CD8-positive, alpha-beta memory T cell (primary cell): ENCODE results near the gene SYNE3. TPM values are rescaled to one million over a fixed set of nuclear protein-coding genes. Genes with fewer than 3 reads are reported as not detected.

Source experiments
- CTCF ChIA-PET: fragments of 350-600 bp; sonication (Branson Sonifier 250); formaldehyde crosslinking; loops from one replicate; lab custom pipeline; 2021; ENCODE audit warnings: antibody characterized with exemption; lab: Charles Lee
- POLR2A ChIA-PET: fragments of 350-600 bp; sonication (Branson Sonifier 250); formaldehyde crosslinking; loops from one replicate; lab custom pipeline; 2021; ENCODE audit warnings: antibody characterized with exemption; lab: Charles Lee
- DNase-seq, 5 donors: peaks; one replicate each; pipeline versions ENCODE4 v3.0.0 to v3.0.0-alpha.2; 2020 to 2022; ENCODE audit warnings: mixed read lengths in 1 of 5
- H3K27ac ChIP-seq: one replicate; pipeline ENCODE4 v1.7.0; 2013; ENCODE audit warnings: low read depth, mild to moderate bottlenecking, low read length, moderate library complexity
- H3K27me3 ChIP-seq: 2 replicates; pipeline ENCODE4 v1.7.0; 2013; ENCODE audit warnings: low read length, mild to moderate bottlenecking; ENCODE audit not compliant: insufficient read depth, poor library complexity, severe bottlenecking
- H3K36me3 ChIP-seq: 2 replicates; pipeline ENCODE4 v1.7.0; 2013; ENCODE audit warnings: mild to moderate bottlenecking, low read length, moderate library complexity; ENCODE audit not compliant: insufficient read depth
- H3K4me1 ChIP-seq: 2 replicates; pipeline ENCODE4 v1.7.0; 2013; ENCODE audit warnings: mild to moderate bottlenecking, low read length, moderate library complexity; ENCODE audit not compliant: insufficient read depth
- H3K4me3 ChIP-seq: 2 replicates; pipeline ENCODE4 v1.7.0; 2013; ENCODE audit warnings: mild to moderate bottlenecking, low read length
- H3K9me3 ChIP-seq: 2 replicates; pipeline ENCODE4 v1.7.0; 2013; ENCODE audit warnings: mild to moderate bottlenecking, low read length
- H3K27ac Mint-ChIP-seq, 8 donors: one replicate each; pipeline ENCODE4 v1.8.0; 2020 to 2021; ENCODE audit warnings: mixed read lengths in 8 of 8, mild to moderate bottlenecking in 6 of 8, inconsistent platforms in 3 of 8, moderate library complexity in 3 of 8
- H3K27me3 Mint-ChIP-seq, 2 donors: one replicate each; pipeline ENCODE4 v1.8.0; 2020 to 2021; ENCODE audit warnings: mixed read lengths in 2 of 2, mild to moderate bottlenecking in 1 of 2, moderate library complexity in 1 of 2
- H3K36me3 Mint-ChIP-seq, 3 donors: one replicate each; pipeline ENCODE4 v1.8.0; 2020 to 2021; ENCODE audit warnings: mixed read lengths in 3 of 3, inconsistent platforms in 1 of 3, mild to moderate bottlenecking in 1 of 3
- H3K4me1 Mint-ChIP-seq, 3 donors: one replicate each; pipeline ENCODE4 v1.8.0; 2020 to 2021; ENCODE audit warnings: mixed read lengths in 3 of 3, inconsistent platforms in 1 of 3, mild to moderate bottlenecking in 1 of 3
- H3K4me3 Mint-ChIP-seq, 7 donors: one replicate each; pipeline ENCODE4 v1.8.0; 2020 to 2021; ENCODE audit warnings: mixed read lengths in 7 of 7, mild to moderate bottlenecking in 6 of 7, moderate library complexity in 4 of 7, inconsistent platforms in 2 of 7
- H3K9me3 Mint-ChIP-seq, 5 donors: one replicate each; pipeline ENCODE4 v1.8.0; 2020 to 2022; ENCODE audit warnings: mixed read lengths in 5 of 5, mild to moderate bottlenecking in 3 of 5, moderate library complexity in 2 of 5, inconsistent platforms in 1 of 5
- polyA plus RNA-seq: library from polyadenylated mRNA; unstranded; fragments of 300-500 nt; fragmentation: Illumina TruSeq; gene quantifications from one replicate; pipeline ENCODE4 v1.2.3, GENCODE V29; 2021
- total RNA-seq, 2 experiments: library from RNA; stranded (reverse); gene quantifications; one replicate each; pipeline ENCODE4 v1.2.3, GENCODE V29; 2021

Gene SYNE3
- total and polyA plus RNA-seq, 3 experiments from 2014 or later: 4.3 to 39.7 (median 37.6) TPM

GRCh38 chr14:95555053-95555452 lies 38.6 kb upstream of the SYNE3 start:
- ChIA-PET CTCF (no interaction called here), POLR2A (no interaction called here)
- H3K27me3 ChIP-seq: no peaks in the 10 kb centered on the region
- no peak for DNase-seq
- H3K27ac ChIP-seq: no peak overlapping the region
- H3K9me3 Mint-ChIP-seq: no peaks in the 10 kb centered on the region
- H3K4me3 ChIP-seq: no peak overlapping the region
- H3K4me1 Mint-ChIP-seq: no peaks in the 10 kb centered on the region
- H3K36me3 ChIP-seq: no peaks in the 10 kb centered on the region
- H3K36me3 Mint-ChIP-seq: no peaks in the 10 kb centered on the region
- H3K9me3 ChIP-seq: no peaks in the 10 kb centered on the region
- no peak overlapping the region for H3K4me3 Mint-ChIP-seq
- H3K27ac Mint-ChIP-seq: no peak overlapping the region
- H3K27me3 Mint-ChIP-seq: no peaks in the 10 kb centered on the region
- H3K4me1 ChIP-seq: no peaks in the 10 kb centered on the region

- H3K9me3 ChIP-seq: no peaks in the 10 kb centered on the region
- no peaks in the 10 kb centered on the region for H3K4me1 Mint-ChIP-seq
- DNase-seq: no peak
- H3K27me3 ChIP-seq: no peaks in the 10 kb centered on the region
- H3K27me3 Mint-ChIP-seq: no peaks in the 10 kb centered on the region
- no peak overlapping the region for H3K4me3 ChIP-seq
- H3K9me3 Mint-ChIP-seq: no peaks in the 10 kb centered on the region
- no peaks in the 10 kb centered on the region for H3K36me3 ChIP-seq
- H3K4me1 ChIP-seq: no peaks in the 10 kb centered on the region
- peaks cover 0 to 8% (median 6%) of the 10 kb centered on the region in 3 donors for H3K36me3 Mint-ChIP-seq
- H3K27ac Mint-ChIP-seq: peak overlapping the region in 1 of 8 donors; percentile 82
- no peak overlapping the region for H3K4me3 Mint-ChIP-seq
- ChIA-PET CTCF (no interaction called here), POLR2A (no interaction called here)
- no peak overlapping the region for H3K27ac ChIP-seq
These were observed 36.7 kb upstream of the SYNE3 start for GRCh38 chr14:95553141-95553540.

DNA sequence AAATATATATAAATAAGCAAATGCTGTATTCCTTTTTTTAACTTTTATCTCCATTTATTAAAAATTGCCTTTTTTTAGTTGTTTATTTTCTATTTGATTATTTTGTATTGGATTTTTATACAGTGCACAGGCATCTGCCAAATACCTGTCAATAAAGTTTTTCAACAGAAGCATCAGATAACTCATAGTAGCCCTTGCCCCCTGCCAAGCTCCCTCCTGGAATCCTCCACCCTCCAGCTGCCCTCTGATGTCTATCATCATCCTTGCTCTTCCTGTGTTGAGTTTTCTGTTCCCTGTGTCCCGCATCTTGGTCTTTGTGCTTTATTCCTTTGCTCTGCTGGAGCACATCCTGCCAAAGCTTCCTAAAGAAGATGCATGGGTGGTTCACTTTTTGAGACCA lies 35.0 kb upstream of the SYNE3 start:
- CTCF ChIA-PET: no interaction called here
- Mint-ChIP-seq H3K4me3 (no peak overlapping the region), H3K4me1 (peaks cover 1 to 7% (median 3%) of the 10 kb centered on the region in 3 donors)

GRCh38 chr14:95549656-95550585 lies 33.5 kb upstream of the SYNE3 start:
- peaks cover 0 to 28% (median 6%) of the 10 kb centered on the region in 3 donors for H3K36me3 Mint-ChIP-seq
- no peak overlapping the region for H3K4me3 Mint-ChIP-seq
- H3K27ac Mint-ChIP-seq: no peak overlapping the region
- H3K4me1 ChIP-seq: no peaks in the 10 kb centered on the region
- no peaks in the 10 kb centered on the region for H3K27me3 Mint-ChIP-seq
- DNase-seq: no peak
- POLR2A ChIA-PET: no interaction called here
- H3K9me3 Mint-ChIP-seq: no peaks in the 10 kb centered on the region
- CTCF ChIA-PET: interaction anchor here (1.6 kb wide), 1 partner anchor 10 kb away, joined by 3 read pairs; no protein-coding TSS in a partner anchor
- peaks cover 4 to 9% (median 6%) of the 10 kb centered on the region in 3 donors for H3K4me1 Mint-ChIP-seq
- no peaks in the 10 kb centered on the region for H3K36me3 ChIP-seq
- no peaks in the 10 kb centered on the region for H3K27me3 ChIP-seq
- no peaks in the 10 kb centered on the region for H3K9me3 ChIP-seq
- no peak overlapping the region for H3K4me3 ChIP-seq
- no peak overlapping the region for H3K27ac ChIP-seq

More for the DNA sequence above, 35.0 kb upstream of the SYNE3 start:
- Mint-ChIP-seq H3K27ac (no peak overlapping the region), H3K36me3 (peaks cover 0 to 15% (median 6%) of the 10 kb centered on the region in 3 donors), H3K27me3 (no peaks in the 10 kb centered on the region), H3K9me3 (no peaks in the 10 kb centered on the region)
- no peaks in the 10 kb centered on the region for H3K36me3 ChIP-seq
- no peaks in the 10 kb centered on the region for H3K9me3 ChIP-seq
- no peak overlapping the region for H3K4me3 ChIP-seq
- no peaks in the 10 kb centered on the region for H3K4me1 ChIP-seq
- no peak overlapping the region for H3K27ac ChIP-seq
- POLR2A ChIA-PET: no interaction called here
- DNase-seq: no peak
- no peaks in the 10 kb centered on the region for H3K27me3 ChIP-seq

DNA sequence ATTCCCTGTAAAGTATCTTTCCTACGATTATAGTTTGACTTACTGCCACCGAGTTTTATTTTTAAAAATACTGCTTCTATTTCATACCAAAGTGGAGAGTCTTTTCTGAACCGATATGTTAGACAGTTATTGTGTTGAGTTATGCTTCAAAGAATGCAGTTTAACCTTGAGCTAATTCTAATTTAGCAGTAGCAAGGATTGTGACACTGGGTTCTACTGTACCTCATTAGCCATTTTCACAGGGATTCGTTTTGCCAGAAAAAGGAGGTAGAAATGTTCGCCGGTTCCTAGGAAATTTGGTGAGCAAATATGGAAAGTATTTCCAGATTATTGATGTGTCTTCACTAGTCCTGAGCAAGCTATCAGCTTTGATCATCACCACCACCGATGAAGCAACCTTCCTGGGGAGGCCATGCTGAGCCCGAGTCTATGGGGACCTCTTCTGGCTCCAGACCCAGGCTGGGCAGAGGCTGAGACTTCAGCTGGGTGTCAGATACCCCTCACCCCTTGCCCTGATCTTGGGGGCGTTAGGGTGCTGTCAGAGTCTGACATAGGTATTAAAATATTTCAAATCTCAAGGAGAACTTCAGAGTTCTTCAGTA lies 32.0 kb upstream of the SYNE3 start:
- H3K36me3 ChIP-seq: no peaks in the 10 kb centered on the region
- Mint-ChIP-seq H3K36me3 (peaks cover 4 to 42% (median 6%) of the 10 kb centered on the region in 3 donors), H3K4me3 (no peak overlapping the region), H3K9me3 (no peaks in the 10 kb centered on the region), H3K27me3 (no peaks in the 10 kb centered on the region), H3K27ac (peak overlapping the region in 2 of 8 donors; percentile 33 to 37), H3K4me1 (peaks cover 4 to 9% (median 6%) of the 10 kb centered on the region in 3 donors)
- POLR2A ChIA-PET: interaction anchor here (0.6 kb wide), 1 partner anchor 10 kb away, joined by 3 read pairs; no protein-coding TSS in a partner anchor
- H3K27ac ChIP-seq: no peak overlapping the region
- CTCF ChIA-PET: no interaction called here
- H3K27me3 ChIP-seq: no peaks in the 10 kb centered on the region
- no peaks in the 10 kb centered on the region for H3K9me3 ChIP-seq
- no peak for DNase-seq
- H3K4me3 ChIP-seq: no peak overlapping the region
- H3K4me1 ChIP-seq: no peaks in the 10 kb centered on the region

GRCh38 chr14:95547626-95548327 lies 31.3 kb upstream of the SYNE3 start:
- Histone ChIP-seq H3K9me3 (no peaks in the 10 kb centered on the region), H3K27ac (no peak overlapping the region), H3K36me3 (no peaks in the 10 kb centered on the region), H3K4me3 (no peak overlapping the region), H3K27me3 (no peaks in the 10 kb centered on the region), H3K4me1 (no peaks in the 10 kb centered on the region)
- peak overlapping the region in 1 of 8 donors; percentile 37 for H3K27ac Mint-ChIP-seq
- peaks cover 4 to 43% (median 6%) of the 10 kb centered on the region in 3 donors for H3K36me3 Mint-ChIP-seq
- H3K4me3 Mint-ChIP-seq: no peak overlapping the region
- H3K27me3 Mint-ChIP-seq: no peaks in the 10 kb centered on the region
- ChIA-PET POLR2A (interaction anchor here (0.6 kb wide), 1 partner anchor 9 kb away, joined by 3 read pairs; no protein-coding TSS in a partner anchor), CTCF (no interaction called here)
- no peak for DNase-seq
- H3K4me1 Mint-ChIP-seq: peaks cover 4 to 9% (median 6%) of the 10 kb centered on the region in 3 donors
- no peaks in the 10 kb centered on the region for H3K9me3 Mint-ChIP-seq

DNA sequence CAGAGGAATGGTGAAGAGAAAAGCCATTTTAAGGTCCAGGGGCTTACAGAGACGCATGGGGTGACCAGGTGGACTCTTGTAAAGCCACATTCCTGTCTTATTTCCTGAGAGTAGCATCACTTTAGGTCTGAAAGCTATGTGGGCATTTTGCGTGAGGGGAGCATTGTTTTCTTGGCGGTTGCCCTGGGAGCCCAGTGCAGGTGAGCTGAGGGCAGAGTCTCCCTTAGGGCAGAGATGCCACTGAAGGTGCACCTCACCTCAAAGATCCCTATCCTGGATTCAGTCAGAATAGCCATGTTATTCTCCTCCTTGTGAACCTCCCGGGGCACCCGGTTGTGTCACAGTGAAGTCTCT lies 30.8 kb upstream of the SYNE3 start:
- peaks cover 4 to 9% (median 6%) of the 10 kb centered on the region in 3 donors for H3K4me1 Mint-ChIP-seq
- Histone ChIP-seq H3K4me1 (no peaks in the 10 kb centered on the region), H3K27me3 (no peaks in the 10 kb centered on the region), H3K36me3 (no peaks in the 10 kb centered on the region), H3K4me3 (no peak overlapping the region), H3K27ac (no peak overlapping the region), H3K9me3 (no peaks in the 10 kb centered on the region)
- no peaks in the 10 kb centered on the region for H3K9me3 Mint-ChIP-seq
- no peak for DNase-seq
- no peak overlapping the region for H3K4me3 Mint-ChIP-seq
- no peaks in the 10 kb centered on the region for H3K27me3 Mint-ChIP-seq
- peaks cover 4 to 43% (median 6%) of the 10 kb centered on the region in 3 donors for H3K36me3 Mint-ChIP-seq
- ChIA-PET CTCF (interaction anchor here (0.9 kb wide), 1 partner anchor 13 kb away, joined by 3 read pairs; no protein-coding TSS in a partner anchor), POLR2A (no interaction called here)
- no peak overlapping the region for H3K27ac Mint-ChIP-seq
